Skeletal muscle tissue (tissue), 4 donors: ENCODE measurements around the gene KLHDC8B. TPM values are rescaled to one million over a fixed set of nuclear protein-coding genes. Genes with fewer than 3 reads are reported as not detected.

Experiments
- H3K27ac ChIP-seq: one replicate; pipeline ENCODE4 v1.7.0; 2013; ENCODE audit warnings: mild to moderate bottlenecking, low read depth, low read length, inconsistent platforms
- H3K27me3 ChIP-seq, 3 donors: one replicate each; pipeline ENCODE4 v1.7.0; 2013; ENCODE audit warnings: low read length in 3 of 3; ENCODE audit not compliant: control insufficient read depth in 3 of 3, insufficient read depth in 3 of 3
- H3K36me3 ChIP-seq, 3 donors: one replicate each; pipeline ENCODE4 v1.7.0; 2013; ENCODE audit warnings: low read length in 3 of 3; ENCODE audit not compliant: control insufficient read depth in 3 of 3, insufficient read depth in 3 of 3
- H3K4me1 ChIP-seq, 3 donors: one replicate each; pipeline ENCODE4 v1.7.0; 2013; ENCODE audit warnings: low read length in 3 of 3, mild to moderate bottlenecking in 3 of 3; ENCODE audit not compliant: control insufficient read depth in 3 of 3, insufficient read depth in 3 of 3
- H3K4me3 ChIP-seq, 3 donors: one replicate each; pipeline ENCODE4 v1.7.0; 2013; ENCODE audit warnings: low read length in 3 of 3
- H3K9ac ChIP-seq, 3 donors: one replicate each; pipeline ENCODE4 v1.7.0; 2013; ENCODE audit warnings: low read length in 3 of 3, mild to moderate bottlenecking in 3 of 3, moderate library complexity in 2 of 3, low read depth in 1 of 3
- H3K9me3 ChIP-seq, 3 donors: one replicate each; pipeline ENCODE4 v1.7.0; 2013; ENCODE audit warnings: low read length in 3 of 3; ENCODE audit not compliant: control insufficient read depth in 3 of 3
- total RNA-seq: library from RNA; depleted of rRNA; stranded (reverse); fragments of >200 nt; gene quantifications from one replicate; pipeline ENCODE4 v1.2.3, GENCODE V29; 2014
- donor health status: Osteomylitis.

Gene KLHDC8B
- total RNA-seq, 1 donor from 2014 or later: 83.5 TPM

GRCh38 chr3:49175530-49175929 lies 4.1 kb downstream of the KLHDC8B start:
- Histone ChIP-seq H3K4me1 (peaks cover 36 to 51% (median 44%) of the 10 kb centered on the region in 3 donors), H3K27ac (no peak overlapping the region)

GRCh38 chr3:49177073-49177472 lies 5.7 kb downstream of the KLHDC8B start:
- H3K4me1 ChIP-seq: peaks cover 25 to 40% (median 31%) of the 10 kb centered on the region in 3 donors
- no peak overlapping the region for H3K27ac ChIP-seq
- peaks cover 27 to 28% (median 28%) of the 10 kb centered on the region in 3 donors for H3K36me3 ChIP-seq
- no peaks in the 10 kb centered on the region for H3K9me3 ChIP-seq
- no peak overlapping the region for H3K4me3 ChIP-seq
- no peaks in the 10 kb centered on the region for H3K27me3 ChIP-seq
- peak overlapping the region in 2 of 3 donors; percentile 20 to 54 for H3K9ac ChIP-seq

More at GRCh38 chr3:49175530-49175929, 4.1 kb downstream of the KLHDC8B start:
- no peak overlapping the region for H3K4me3 ChIP-seq
- no peaks in the 10 kb centered on the region for H3K27me3 ChIP-seq
- H3K36me3 ChIP-seq: peaks cover 27 to 28% (median 28%) of the 10 kb centered on the region in 3 donors
- H3K9ac ChIP-seq: no peak overlapping the region
- H3K9me3 ChIP-seq: no peaks in the 10 kb centered on the region

GRCh38 chr3:49180116-49180515 lies 8.7 kb downstream of the KLHDC8B start:
- Histone ChIP-seq H3K4me3 (no peak overlapping the region), H3K9me3 (no peaks in the 10 kb centered on the region), H3K9ac (no peak overlapping the region), H3K36me3 (peaks cover 12 to 17% (median 16%) of the 10 kb centered on the region in 3 donors), H3K27me3 (no peaks in the 10 kb centered on the region), H3K4me1 (peaks cover 0 to 12% (median 3%) of the 10 kb centered on the region in 3 donors), H3K27ac (no peak overlapping the region)

- no peak overlapping the region for H3K27ac ChIP-seq
- peaks cover under 1 to 8% (median 3%) of the 10 kb centered on the region in 3 donors for H3K36me3 ChIP-seq
- H3K9me3 ChIP-seq: no peaks in the 10 kb centered on the region
- H3K9ac ChIP-seq: no peak overlapping the region
- peaks cover 0 to 5% (median 3%) of the 10 kb centered on the region in 3 donors for H3K4me1 ChIP-seq
- H3K27me3 ChIP-seq: no peaks in the 10 kb centered on the region
- no peak overlapping the region for H3K4me3 ChIP-seq
Observed at GRCh38 chr3:49181351-49181750, 10.0 kb downstream of the KLHDC8B start.

GRCh38 chr3:49182682-49183081 lies 11.3 kb downstream of the KLHDC8B start:
- Histone ChIP-seq H3K4me3 (no peak overlapping the region), H3K4me1 (no peaks in the 10 kb centered on the region), H3K9ac (no peak overlapping the region), H3K27ac (no peak overlapping the region), H3K9me3 (no peaks in the 10 kb centered on the region), H3K27me3 (no peaks in the 10 kb centered on the region), H3K36me3 (peaks cover 0 to 4% (median 0%) of the 10 kb centered on the region in 3 donors)

GRCh38 chr3:49183873-49184272 lies 12.5 kb downstream of the KLHDC8B start:
- no peak overlapping the region for H3K4me3 ChIP-seq
- H3K27ac ChIP-seq: no peak overlapping the region
- H3K4me1 ChIP-seq: no peaks in the 10 kb centered on the region
- H3K9ac ChIP-seq: no peak overlapping the region
- no peaks in the 10 kb centered on the region for H3K27me3 ChIP-seq
- H3K36me3 ChIP-seq: no peaks in the 10 kb centered on the region
- H3K9me3 ChIP-seq: no peaks in the 10 kb centered on the region

- no peaks in the 10 kb centered on the region for H3K4me1 ChIP-seq
- no peaks in the 10 kb centered on the region for H3K27me3 ChIP-seq
- H3K4me3 ChIP-seq: no peak overlapping the region
- no peaks in the 10 kb centered on the region for H3K36me3 ChIP-seq
- no peak overlapping the region for H3K9ac ChIP-seq
- H3K27ac ChIP-seq: no peak overlapping the region
- H3K9me3 ChIP-seq: no peaks in the 10 kb centered on the region
Observed at GRCh38 chr3:49191741-49192140, 20.3 kb downstream of the KLHDC8B start.

GRCh38 chr3:49198161-49198560 lies 26.8 kb downstream of the KLHDC8B start:
- H3K4me1 ChIP-seq: peaks cover 5 to 8% (median 6%) of the 10 kb centered on the region in 3 donors
- no peak overlapping the region for H3K4me3 ChIP-seq
- no peaks in the 10 kb centered on the region for H3K27me3 ChIP-seq
- no peaks in the 10 kb centered on the region for H3K9me3 ChIP-seq
- no peaks in the 10 kb centered on the region for H3K36me3 ChIP-seq
- no peak overlapping the region for H3K27ac ChIP-seq
- no peak overlapping the region for H3K9ac ChIP-seq

GRCh38 chr3:49198611-49199230 lies 27.3 kb downstream of the KLHDC8B start:
- H3K36me3 ChIP-seq: no peaks in the 10 kb centered on the region
- H3K4me3 ChIP-seq: peak overlapping the region; percentile 50 to 76 (median 75)
- H3K9ac ChIP-seq: peak overlapping the region; percentile 66 to 84 (median 72)
- H3K27ac ChIP-seq: peak overlapping the region; percentile 89
- H3K27me3 ChIP-seq: no peaks in the 10 kb centered on the region
- H3K9me3 ChIP-seq: no peaks in the 10 kb centered on the region
- H3K4me1 ChIP-seq: peaks cover 5 to 8% (median 6%) of the 10 kb centered on the region in 3 donors

- Histone ChIP-seq H3K9ac (peak overlapping the region; percentile 72 to 84 (median 77)), H3K4me1 (peaks cover 5 to 8% (median 6%) of the 10 kb centered on the region in 3 donors), H3K36me3 (no peaks in the 10 kb centered on the region), H3K4me3 (peak overlapping the region; percentile 76 to 81 (median 78)), H3K27ac (peak overlapping the region; percentile 89), H3K27me3 (no peaks in the 10 kb centered on the region), H3K9me3 (no peaks in the 10 kb centered on the region)
Observed at GRCh38 chr3:49199239-49199899, 28.0 kb downstream of the KLHDC8B start.
